H1 (cell line): ENCODE measurements around the gene KIF25. TPM values are rescaled to one million over a fixed set of nuclear protein-coding genes. Genes with fewer than 3 reads are reported as not detected.

Experiments
- CHD7 ChIP-seq: fragments of 300-600 bp; sonication (generic); IDR thresholded peaks from 2 replicates; pipeline ENCODE4 v1.7.1; 2012; ENCODE audit warnings: low read length, moderate library complexity, mild to moderate bottlenecking, inconsistent platforms; ENCODE audit not compliant: insufficient replicate concordance
- NANOG ChIP-seq: IDR thresholded peaks from 2 replicates; pipeline ENCODE4 v1.6.1; 2011; ENCODE audit warnings: low read length, low read depth, mild to moderate bottlenecking, inconsistent platforms; ENCODE audit not compliant: insufficient read depth, poor library complexity, severe bottlenecking
- PHF8 ChIP-seq: fragments of 200-600 bp; sonication (generic); conservative IDR thresholded peaks from 2 replicates; pipeline ENCODE4 v1.7.1; 2012; ENCODE audit warnings: low read depth, mild to moderate bottlenecking, inconsistent platforms, low read length, moderate library complexity
- SIN3A ChIP-seq, 2 experiments: IDR thresholded peaks in 1 of 2; conservative IDR thresholded peaks in 1 of 2; 2 replicates each; pipeline ENCODE4 v1.6.1; 2011 to 2012; ENCODE audit warnings: low read length in 2 of 2, improper control_type of control experiment in 1 of 2, low read depth in 1 of 2, mild to moderate bottlenecking in 1 of 2
- polyA plus RNA-seq, 7 experiments: library from polyadenylated mRNA; depleted of rRNA in 3 of 7; stranded (reverse) in 5 of 7; unstranded in 2 of 7; fragments of >200 nt in 5 of 7; fragments of 200-250 nt in 2 of 7; gene quantifications; 1 replicate in 5 of 7; 2 replicates in 1 of 7; 4 replicates in 1 of 7; pipeline versions ENCODE4 v1.2.1 to v1.2.3, GENCODE V29; 2011 to 2013; ENCODE audit warnings: missing spikeins in 2 of 7, mixed read lengths in 2 of 7
- total RNA-seq: library from RNA; stranded (reverse); fragmentation: NEBNext Ultra II Directional; extraction: Animal tissue kit (Norgen Biotek cat#: 25700); gene quantifications from 2 replicates; pipeline ENCODE4 v1.2.1, GENCODE V29; 2021

Gene KIF25
- total and polyA plus RNA-seq, 2 of the 8 experiments (the other 6 are each of a cell fraction or from before 2014, with no cell fraction given): 1.5 to 2.0 TPM

DNA sequence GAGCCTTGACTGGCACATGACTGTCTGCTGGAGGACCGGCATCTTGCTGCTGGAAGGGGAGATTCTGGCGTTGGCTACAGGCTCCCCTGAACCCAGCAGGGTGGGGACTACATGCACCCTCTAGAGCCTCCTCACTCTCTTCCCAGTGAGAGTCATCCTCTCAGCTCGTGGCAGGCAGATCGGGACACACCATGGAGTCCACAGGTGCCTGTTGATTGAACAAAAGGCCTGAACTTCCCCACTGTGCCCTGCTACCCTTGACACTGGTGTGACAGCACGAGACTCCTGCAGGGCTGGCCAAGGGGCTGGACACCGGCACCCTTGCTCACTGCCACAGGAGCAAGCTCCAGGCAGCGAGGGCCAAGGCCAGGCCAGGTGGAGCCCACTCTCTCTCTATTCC lies 73.3 kb downstream of the KIF25 start (continued):
- TF ChIP-seq CHD7: no peak
- no peak for TF ChIP-seq NANOG
- TF ChIP-seq PHF8: no peak
- no peak for TF ChIP-seq SIN3A (conservative IDR thresholded peaks at IDR 0.05 in 1 of 2, IDR thresholded peaks at IDR 0.05 in 1 of 2; ENCODE audit: low read depth in 1 of 2, low read length in 2 of 2)
